Parathyroid adenoma (tissue), 2 donors: ENCODE results near the gene IGF1R.

Source experiments
- H2AFZ ChIP-seq: fragments of 300-600 bp; sonication (generic); one replicate; pipeline ENCODE4 v1.7.0; 2017; ENCODE audit warnings: antibody characterized with exemption, mild to moderate bottlenecking
- H3K27ac ChIP-seq: fragments of 300-600 bp; sonication (generic); one replicate; pipeline ENCODE4 v1.7.0; 2017
- H3K27me3 ChIP-seq: fragments of 300-600 bp; sonication (generic); one replicate; pipeline ENCODE4 v1.7.0; 2017; ENCODE audit warnings: low read length; ENCODE audit not compliant: control insufficient read depth, insufficient read depth
- H3K36me3 ChIP-seq: fragments of 300-600 bp; sonication (generic); one replicate; pipeline ENCODE4 v1.7.0; 2017; ENCODE audit warnings: low read length; ENCODE audit not compliant: control insufficient read depth, insufficient read depth
- H3K4me1 ChIP-seq: fragments of 300-600 bp; sonication (generic); one replicate; pipeline ENCODE4 v1.7.0; 2017; ENCODE audit warnings: control low read depth
- H3K4me2 ChIP-seq: fragments of 300-600 bp; sonication (generic); one replicate; pipeline ENCODE4 v1.7.0; 2017; ENCODE audit warnings: low read length
- H3K4me3 ChIP-seq: fragments of 300-600 bp; sonication (generic); one replicate; pipeline ENCODE4 v1.7.0; 2017; ENCODE audit warnings: low read depth, low read length
- H3K79me2 ChIP-seq: fragments of 300-600 bp; sonication (generic); one replicate; pipeline ENCODE4 v1.7.0; 2017; ENCODE audit warnings: control low read depth
- H3K9ac ChIP-seq: fragments of 300-600 bp; sonication (generic); one replicate; pipeline ENCODE4 v1.7.0; 2017; ENCODE audit warnings: mild to moderate bottlenecking
- H3K9me3 ChIP-seq: fragments of 300-600 bp; sonication (generic); one replicate; pipeline ENCODE4 v1.7.0; 2017; ENCODE audit warnings: low read length; ENCODE audit not compliant: control insufficient read depth
- CTCF ChIP-seq: fragments of 300-600 bp; sonication (generic); IDR thresholded peaks from one replicate; pipeline ENCODE4 v1.7.0; 2017; ENCODE audit warnings: antibody characterized with exemption, mild to moderate bottlenecking
- donor health status: primary hyperparathyroidism.

Gene IGF1R

GRCh38 chr15:98854496-98854895 lies 206.2 kb downstream of the IGF1R start:
- Histone ChIP-seq H2AFZ (no peak overlapping the region), H3K9ac (no peak overlapping the region), H3K79me2 (no peaks in the 10 kb centered on the region), H3K4me3 (no peak overlapping the region), H3K9me3 (no peaks in the 10 kb centered on the region), H3K27me3 (no peaks in the 10 kb centered on the region), H3K4me1 (peaks cover 8% of the 10 kb centered on the region), H3K27ac (no peak overlapping the region), H3K36me3 (no peaks in the 10 kb centered on the region), H3K4me2 (no peak overlapping the region)
- no peak for TF ChIP-seq CTCF

- Histone ChIP-seq H3K79me2 (no peaks in the 10 kb centered on the region), H3K4me1 (peaks cover 8% of the 10 kb centered on the region), H3K27me3 (no peaks in the 10 kb centered on the region), H3K9ac (no peak overlapping the region), H3K27ac (no peak overlapping the region), H3K36me3 (no peaks in the 10 kb centered on the region), H3K9me3 (no peaks in the 10 kb centered on the region), H3K4me2 (no peak overlapping the region), H2AFZ (no peak overlapping the region), H3K4me3 (no peak overlapping the region)
- no peak for TF ChIP-seq CTCF
Observed at GRCh38 chr15:98855067-98855814, 206.9 kb downstream of the IGF1R start.

- Histone ChIP-seq H3K9ac (no peak overlapping the region), H3K79me2 (no peaks in the 10 kb centered on the region), H3K27ac (no peak overlapping the region), H3K4me1 (peaks cover 3% of the 10 kb centered on the region), H3K9me3 (no peaks in the 10 kb centered on the region), H3K4me2 (no peak overlapping the region), H2AFZ (no peak overlapping the region), H3K27me3 (no peaks in the 10 kb centered on the region), H3K4me3 (no peak overlapping the region), H3K36me3 (no peaks in the 10 kb centered on the region)
- TF ChIP-seq CTCF: no peak
Observed at GRCh38 chr15:98855815-98856531, 207.6 kb downstream of the IGF1R start.

- H3K4me1 ChIP-seq: peaks cover under 1% of the 10 kb centered on the region
- no peak overlapping the region for H3K4me2 ChIP-seq
- no peak overlapping the region for H3K4me3 ChIP-seq
- H2AFZ ChIP-seq: no peak overlapping the region
- H3K27me3 ChIP-seq: no peaks in the 10 kb centered on the region
- no peak for TF ChIP-seq CTCF
- no peak overlapping the region for H3K27ac ChIP-seq
- no peaks in the 10 kb centered on the region for H3K36me3 ChIP-seq
- H3K79me2 ChIP-seq: no peaks in the 10 kb centered on the region
- no peak overlapping the region for H3K9ac ChIP-seq
- H3K9me3 ChIP-seq: no peaks in the 10 kb centered on the region
Observed at GRCh38 chr15:98856532-98856907, 208.2 kb downstream of the IGF1R start.
